Breast epithelium (tissue), 3 donors: Measurements from ENCODE around the gene PFKFB1.

Source experiments
- CTCF ChIP-seq, 3 donors: fragments of 450-650 bp; IDR thresholded peaks; one replicate each; pipeline ENCODE4 v1.5.1; 2016 to 2017; ENCODE audit warnings: antibody characterized with exemption in 3 of 3, mild to moderate bottlenecking in 3 of 3, moderate library complexity in 3 of 3
- POLR2A ChIP-seq: fragments of 450-650 bp; IDR thresholded peaks from one replicate; pipeline ENCODE4 v1.6.1; 2016; ENCODE audit warnings: antibody characterized with exemption, mild to moderate bottlenecking, moderate library complexity
- POLR2AphosphoS5 ChIP-seq, 3 donors: sonication (generic); formaldehyde crosslinking; IDR thresholded peaks; one replicate each; pipeline ENCODE4 v1.6.1; 2017; ENCODE audit warnings: antibody characterized with exemption in 3 of 3

DNA sequence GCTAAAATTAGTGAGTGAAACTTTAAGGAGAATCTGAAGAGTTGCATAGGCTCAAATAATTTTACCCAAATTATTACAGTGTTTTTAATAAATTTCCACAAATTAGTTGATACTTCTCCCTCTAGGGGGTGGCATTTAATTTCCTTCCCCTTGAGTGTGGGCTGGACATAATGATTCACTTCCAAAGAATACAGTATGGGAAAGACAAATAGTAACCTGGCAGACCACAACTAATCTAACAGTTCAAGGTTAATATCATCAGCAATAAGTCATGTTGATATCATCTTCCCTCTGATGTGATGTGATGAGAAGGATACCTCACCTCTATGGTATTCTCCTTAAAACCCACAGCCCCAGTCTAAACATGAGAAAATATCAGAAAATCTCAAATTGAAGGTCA lies 15.5 kb downstream of the PFKFB1 start:
- no peak for TF ChIP-seq CTCF (IDR thresholded peaks at IDR 0.05)
- no peak for TF ChIP-seq POLR2AphosphoS5 (IDR thresholded peaks at IDR 0.05)
- no peak for TF ChIP-seq POLR2A
